ENCODE results near the gene LSG1. TPM values are rescaled to one million over a fixed set of nuclear protein-coding genes. Genes with fewer than 3 reads are reported as not detected.

LSG1 gene
- polyA plus RNA-seq, 1 donor from 2014 or later, result 35.5 TPM

GRCh38 chr3:194696702-194697101, 24.7 kb upstream of the LSG1 start:
- Histone ChIP-seq H3K27me3 (ENCODE audit: insufficient read depth, low read depth, low read length) (no peaks in the 10 kb centered on the region), H3K27ac (ENCODE audit: low read length) (no peak overlapping the region), H3K9ac (ENCODE audit: low read length) (no peak overlapping the region), H3K4me3 (ENCODE audit: low read length) (no peak overlapping the region), H3K9me2 (ENCODE audit: insufficient read depth, low read length) (no peaks in the 10 kb centered on the region), H3K36me3 (ENCODE audit: insufficient read depth, low read length) (no peaks in the 10 kb centered on the region), H4K20me1 (ENCODE audit: insufficient read depth) (no peaks in the 10 kb centered on the region), H3K4me2 (ENCODE audit: low read length) (no peak overlapping the region), H2AFZ (ENCODE audit: low read depth, low read length) (no peak overlapping the region), H3K9me3 (ENCODE audit: low read length) (no peaks in the 10 kb centered on the region), H3F3A (ENCODE audit: insufficient read depth, low read length, poor library complexity, severe bottlenecking) (no peaks in the 10 kb centered on the region), H3K79me2 (replicated peaks; ENCODE audit: insufficient read depth, low read length) (no peaks in the 10 kb centered on the region)
- no peak for TF ChIP-seq EZH2 (IDR thresholded peaks at IDR 0.05; ENCODE audit: borderline replicate concordance, insufficient read depth, low read length, poor library complexity, severe bottlenecking)
- TF ChIP-seq, protein P1, sequence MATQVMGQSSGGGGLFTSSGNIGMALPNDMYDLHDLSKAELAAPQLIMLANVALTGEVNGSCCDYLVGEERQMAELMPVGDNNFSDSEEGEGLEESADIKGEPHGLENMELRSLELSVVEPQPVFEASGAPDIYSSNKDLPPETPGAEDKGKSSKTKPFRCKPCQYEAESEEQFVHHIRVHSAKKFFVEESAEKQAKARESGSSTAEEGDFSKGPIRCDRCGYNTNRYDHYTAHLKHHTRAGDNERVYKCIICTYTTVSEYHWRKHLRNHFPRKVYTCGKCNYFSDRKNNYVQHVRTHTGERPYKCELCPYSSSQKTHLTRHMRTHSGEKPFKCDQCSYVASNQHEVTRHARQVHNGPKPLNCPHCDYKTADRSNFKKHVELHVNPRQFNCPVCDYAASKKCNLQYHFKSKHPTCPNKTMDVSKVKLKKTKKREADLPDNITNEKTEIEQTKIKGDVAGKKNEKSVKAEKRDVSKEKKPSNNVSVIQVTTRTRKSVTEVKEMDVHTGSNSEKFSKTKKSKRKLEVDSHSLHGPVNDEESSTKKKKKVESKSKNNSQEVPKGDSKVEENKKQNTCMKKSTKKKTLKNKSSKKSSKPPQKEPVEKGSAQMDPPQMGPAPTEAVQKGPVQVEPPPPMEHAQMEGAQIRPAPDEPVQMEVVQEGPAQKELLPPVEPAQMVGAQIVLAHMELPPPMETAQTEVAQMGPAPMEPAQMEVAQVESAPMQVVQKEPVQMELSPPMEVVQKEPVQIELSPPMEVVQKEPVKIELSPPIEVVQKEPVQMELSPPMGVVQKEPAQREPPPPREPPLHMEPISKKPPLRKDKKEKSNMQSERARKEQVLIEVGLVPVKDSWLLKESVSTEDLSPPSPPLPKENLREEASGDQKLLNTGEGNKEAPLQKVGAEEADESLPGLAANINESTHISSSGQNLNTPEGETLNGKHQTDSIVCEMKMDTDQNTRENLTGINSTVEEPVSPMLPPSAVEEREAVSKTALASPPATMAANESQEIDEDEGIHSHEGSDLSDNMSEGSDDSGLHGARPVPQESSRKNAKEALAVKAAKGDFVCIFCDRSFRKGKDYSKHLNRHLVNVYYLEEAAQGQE (IDR thresholded peaks at IDR 0.05; ENCODE audit: borderline replicate concordance), result no peak

- no peaks in the 10 kb centered on the region for H3K9me2 ChIP-seq (ENCODE audit: insufficient read depth, low read length)
- H3K27me3 ChIP-seq (ENCODE audit: insufficient read depth, low read depth, low read length), result peaks cover 28% of the 10 kb centered on the region
- H3K79me2 ChIP-seq (replicated peaks; ENCODE audit: insufficient read depth, low read length), result no peaks in the 10 kb centered on the region
- H3K36me3 ChIP-seq (ENCODE audit: insufficient read depth, low read length), result no peaks in the 10 kb centered on the region
- TF ChIP-seq, protein P1 (IDR thresholded peaks at IDR 0.05; ENCODE audit: borderline replicate concordance), result no peak
- TF ChIP-seq POLR2AphosphoS5 (IDR thresholded peaks at IDR 0.05) (no peak), EP300 (conservative IDR thresholded peaks at IDR 0.05; ENCODE audit: poor library complexity, severe bottlenecking) (no peak), SMC3 (conservative IDR thresholded peaks at IDR 0.05; ENCODE audit: poor library complexity) (no peak)
- TF ChIP-seq, protein P2, sequence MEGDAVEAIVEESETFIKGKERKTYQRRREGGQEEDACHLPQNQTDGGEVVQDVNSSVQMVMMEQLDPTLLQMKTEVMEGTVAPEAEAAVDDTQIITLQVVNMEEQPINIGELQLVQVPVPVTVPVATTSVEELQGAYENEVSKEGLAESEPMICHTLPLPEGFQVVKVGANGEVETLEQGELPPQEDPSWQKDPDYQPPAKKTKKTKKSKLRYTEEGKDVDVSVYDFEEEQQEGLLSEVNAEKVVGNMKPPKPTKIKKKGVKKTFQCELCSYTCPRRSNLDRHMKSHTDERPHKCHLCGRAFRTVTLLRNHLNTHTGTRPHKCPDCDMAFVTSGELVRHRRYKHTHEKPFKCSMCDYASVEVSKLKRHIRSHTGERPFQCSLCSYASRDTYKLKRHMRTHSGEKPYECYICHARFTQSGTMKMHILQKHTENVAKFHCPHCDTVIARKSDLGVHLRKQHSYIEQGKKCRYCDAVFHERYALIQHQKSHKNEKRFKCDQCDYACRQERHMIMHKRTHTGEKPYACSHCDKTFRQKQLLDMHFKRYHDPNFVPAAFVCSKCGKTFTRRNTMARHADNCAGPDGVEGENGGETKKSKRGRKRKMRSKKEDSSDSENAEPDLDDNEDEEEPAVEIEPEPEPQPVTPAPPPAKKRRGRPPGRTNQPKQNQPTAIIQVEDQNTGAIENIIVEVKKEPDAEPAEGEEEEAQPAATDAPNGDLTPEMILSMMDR (IDR thresholded peaks at IDR 0.05; ENCODE audit: poor library complexity, severe bottlenecking), result no peak
- H3K27ac ChIP-seq (ENCODE audit: low read length), result no peak overlapping the region
- H3F3A ChIP-seq (ENCODE audit: insufficient read depth, low read length, poor library complexity, severe bottlenecking), result no peaks in the 10 kb centered on the region
- H2AFZ ChIP-seq (ENCODE audit: low read depth, low read length), result no peak overlapping the region
- no peak overlapping the region for H3K9ac ChIP-seq (ENCODE audit: low read length)
- H3K4me2 ChIP-seq (ENCODE audit: low read length), result no peak overlapping the region
- no peaks in the 10 kb centered on the region for H4K20me1 ChIP-seq (ENCODE audit: insufficient read depth)
- H3K9me3 ChIP-seq (ENCODE audit: low read length), result no peaks in the 10 kb centered on the region
- no peak overlapping the region for H3K4me3 ChIP-seq (ENCODE audit: low read length)
Measured at GRCh38 chr3:194691481-194692283, 19.7 kb upstream of the LSG1 start.
